Measurements from ENCODE around the gene A2M. TPM values are rescaled to one million over a fixed set of nuclear protein-coding genes. Genes with fewer than 3 reads are reported as not detected.

A2M gene
- total and polyA plus RNA-seq, 2 experiments from 2014 or later: 0.92 TPM; not detected in 1

DNA sequence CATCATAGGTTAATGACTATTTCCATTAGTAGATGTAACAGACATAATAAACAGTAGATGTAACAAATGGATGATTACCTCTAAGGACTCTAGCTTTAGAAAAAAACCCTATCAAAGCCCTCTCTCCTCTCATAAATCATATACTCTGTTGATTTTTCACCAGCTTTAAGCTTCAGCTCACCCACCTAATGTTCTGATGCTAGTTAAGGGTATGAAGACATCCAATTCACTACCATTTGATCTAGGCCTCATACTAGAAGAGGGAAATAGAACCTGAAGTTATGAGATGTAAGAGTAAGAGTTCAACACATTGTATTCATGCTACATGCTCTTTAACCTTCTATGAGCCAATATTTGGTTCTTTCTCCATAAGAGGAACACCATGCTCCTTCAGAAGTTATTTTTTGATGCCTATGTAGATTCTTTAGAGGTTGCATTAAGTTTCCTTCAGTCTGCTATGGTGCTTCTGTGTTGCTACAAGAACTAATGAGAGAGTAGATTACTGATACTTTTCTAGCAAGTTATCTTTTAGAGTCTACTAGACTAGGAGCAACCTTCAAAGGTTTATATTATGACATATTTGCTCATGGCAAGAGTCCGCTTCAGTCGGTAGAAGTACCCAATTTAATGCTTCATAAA is 16.0 kb downstream of the A2M start:
- DNase-seq (ENCODE audit: low spot score) (no peak), ATAC-seq (no peak)
- Mint-ChIP-seq H3K27ac (no peak overlapping the region), H3K36me3 (ENCODE audit: low read depth) (no peaks in the 10 kb centered on the region), H3K4me3 (no peak overlapping the region), H3K9me3 (no peaks in the 10 kb centered on the region; the same call in 2 of the 3 replicates), H3K27me3 (ENCODE audit: insufficient read depth, low read depth, poor library complexity) (no peaks in the 10 kb centered on the region), H3K4me1 (peaks cover 2% of the 10 kb centered on the region; the same call in 1 of the 3 replicates)
- no peaks in the 10 kb centered on the region; the same call in 1 of the 2 replicates for H3K9me2 ChIP-seq (ENCODE audit: insufficient read depth)
- H3K79me2 ChIP-seq (replicated peaks; ENCODE audit: insufficient read depth): no peaks in the 10 kb centered on the region
- H4K20me1 ChIP-seq (replicated peaks; ENCODE audit: insufficient read depth): no peaks in the 10 kb centered on the region
- no peaks in the 10 kb centered on the region for H3K4me1 ChIP-seq (ENCODE audit: insufficient read depth)
- no peak overlapping the region for H3K4me2 ChIP-seq
- H2AFZ ChIP-seq: no peak overlapping the region
- no peaks in the 10 kb centered on the region for H3K27me3 ChIP-seq (ENCODE audit: insufficient read depth)
- no peak overlapping the region for H3K27ac ChIP-seq (ENCODE audit: low read depth)
- H3F3A ChIP-seq (replicated peaks; ENCODE audit: low read depth): no peaks in the 10 kb centered on the region
- no peaks in the 10 kb centered on the region for H3K36me3 ChIP-seq (ENCODE audit: insufficient read depth)
- no peak for TF ChIP-seq REST (IDR thresholded peaks at IDR 0.05; ENCODE audit: unreplicated experiment)
- TF ChIP-seq CTCF (conservative IDR thresholded peaks at IDR 0.05; ENCODE audit: low read depth in 2 of 2): no peak
- no peak for TF ChIP-seq EZH2 (IDR thresholded peaks at IDR 0.05; ENCODE audit: low read depth, unreplicated experiment)
- TF ChIP-seq, protein P1, sequence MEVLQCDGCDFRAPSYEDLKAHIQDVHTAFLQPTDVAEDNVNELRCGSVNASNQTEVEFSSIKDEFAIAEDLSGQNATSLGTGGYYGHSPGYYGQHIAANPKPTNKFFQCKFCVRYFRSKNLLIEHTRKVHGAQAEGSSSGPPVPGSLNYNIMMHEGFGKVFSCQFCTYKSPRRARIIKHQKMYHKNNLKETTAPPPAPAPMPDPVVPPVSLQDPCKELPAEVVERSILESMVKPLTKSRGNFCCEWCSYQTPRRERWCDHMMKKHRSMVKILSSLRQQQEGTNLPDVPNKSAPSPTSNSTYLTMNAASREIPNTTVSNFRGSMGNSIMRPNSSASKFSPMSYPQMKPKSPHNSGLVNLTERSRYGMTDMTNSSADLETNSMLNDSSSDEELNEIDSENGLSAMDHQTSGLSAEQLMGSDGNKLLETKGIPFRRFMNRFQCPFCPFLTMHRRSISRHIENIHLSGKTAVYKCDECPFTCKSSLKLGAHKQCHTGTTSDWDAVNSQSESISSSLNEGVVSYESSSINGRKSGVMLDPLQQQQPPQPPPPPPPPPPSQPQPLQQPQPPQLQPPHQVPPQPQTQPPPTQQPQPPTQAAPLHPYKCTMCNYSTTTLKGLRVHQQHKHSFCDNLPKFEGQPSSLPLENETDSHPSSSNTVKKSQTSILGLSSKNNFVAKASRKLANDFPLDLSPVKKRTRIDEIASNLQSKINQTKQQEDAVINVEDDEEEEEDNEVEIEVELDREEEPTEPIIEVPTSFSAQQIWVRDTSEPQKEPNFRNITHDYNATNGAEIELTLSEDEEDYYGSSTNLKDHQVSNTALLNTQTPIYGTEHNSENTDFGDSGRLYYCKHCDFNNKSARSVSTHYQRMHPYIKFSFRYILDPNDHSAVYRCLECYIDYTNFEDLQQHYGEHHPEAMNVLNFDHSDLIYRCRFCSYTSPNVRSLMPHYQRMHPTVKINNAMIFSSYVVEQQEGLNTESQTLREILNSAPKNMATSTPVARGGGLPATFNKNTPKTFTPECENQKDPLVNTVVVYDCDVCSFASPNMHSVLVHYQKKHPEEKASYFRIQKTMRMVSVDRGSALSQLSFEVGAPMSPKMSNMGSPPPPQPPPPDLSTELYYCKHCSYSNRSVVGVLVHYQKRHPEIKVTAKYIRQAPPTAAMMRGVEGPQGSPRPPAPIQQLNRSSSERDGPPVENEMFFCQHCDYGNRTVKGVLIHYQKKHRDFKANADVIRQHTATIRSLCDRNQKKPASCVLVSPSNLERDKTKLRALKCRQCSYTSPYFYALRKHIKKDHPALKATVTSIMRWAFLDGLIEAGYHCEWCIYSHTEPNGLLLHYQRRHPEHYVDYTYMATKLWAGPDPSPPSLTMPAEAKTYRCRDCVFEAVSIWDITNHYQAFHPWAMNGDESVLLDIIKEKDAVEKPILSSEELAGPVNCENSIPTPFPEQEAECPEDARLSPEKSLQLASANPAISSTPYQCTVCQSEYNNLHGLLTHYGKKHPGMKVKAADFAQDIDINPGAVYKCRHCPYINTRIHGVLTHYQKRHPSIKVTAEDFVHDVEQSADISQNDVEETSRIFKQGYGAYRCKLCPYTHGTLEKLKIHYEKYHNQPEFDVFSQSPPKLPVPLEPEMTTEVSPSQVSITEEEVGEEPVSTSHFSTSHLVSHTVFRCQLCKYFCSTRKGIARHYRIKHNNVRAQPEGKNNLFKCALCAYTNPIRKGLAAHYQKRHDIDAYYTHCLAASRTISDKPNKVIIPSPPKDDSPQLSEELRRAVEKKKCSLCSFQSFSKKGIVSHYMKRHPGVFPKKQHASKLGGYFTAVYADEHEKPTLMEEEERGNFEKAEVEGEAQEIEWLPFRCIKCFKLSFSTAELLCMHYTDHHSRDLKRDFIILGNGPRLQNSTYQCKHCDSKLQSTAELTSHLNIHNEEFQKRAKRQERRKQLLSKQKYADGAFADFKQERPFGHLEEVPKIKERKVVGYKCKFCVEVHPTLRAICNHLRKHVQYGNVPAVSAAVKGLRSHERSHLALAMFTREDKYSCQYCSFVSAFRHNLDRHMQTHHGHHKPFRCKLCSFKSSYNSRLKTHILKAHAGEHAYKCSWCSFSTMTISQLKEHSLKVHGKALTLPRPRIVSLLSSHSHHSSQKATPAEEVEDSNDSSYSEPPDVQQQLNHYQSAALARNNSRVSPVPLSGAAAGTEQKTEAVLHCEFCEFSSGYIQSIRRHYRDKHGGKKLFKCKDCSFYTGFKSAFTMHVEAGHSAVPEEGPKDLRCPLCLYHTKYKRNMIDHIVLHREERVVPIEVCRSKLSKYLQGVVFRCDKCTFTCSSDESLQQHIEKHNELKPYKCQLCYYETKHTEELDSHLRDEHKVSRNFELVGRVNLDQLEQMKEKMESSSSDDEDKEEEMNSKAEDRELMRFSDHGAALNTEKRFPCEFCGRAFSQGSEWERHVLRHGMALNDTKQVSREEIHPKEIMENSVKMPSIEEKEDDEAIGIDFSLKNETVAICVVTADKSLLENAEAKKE (CRISPR knock-in tag; IDR thresholded peaks at IDR 0.05): no peak
- no peak for TF ChIP-seq POLR2AphosphoS5 (IDR thresholded peaks at IDR 0.05; ENCODE audit: low read depth)
- TF ChIP-seq CREB1 (CRISPR knock-in tag; IDR thresholded peaks at IDR 0.05; ENCODE audit: low read depth): no peak
- no peak for TF ChIP-seq ZNF114 (CRISPR knock-in tag; IDR thresholded peaks at IDR 0.05)
- TF ChIP-seq JUNB (IDR thresholded peaks at IDR 0.05; ENCODE audit: unreplicated experiment): no peak
- no peak for TF ChIP-seq ETS1 (IDR thresholded peaks at IDR 0.05)
- no peak for TF ChIP-seq NANOG (IDR thresholded peaks at IDR 0.05; ENCODE audit: borderline replicate concordance)
- TF ChIP-seq ZNF331 (CRISPR knock-in tag; IDR thresholded peaks at IDR 0.05; ENCODE audit: low read depth): no peak
- TF ChIP-seq STAT1 (IDR thresholded peaks at IDR 0.05; ENCODE audit: unreplicated experiment): no peak
- H3K4me3 ChIP-seq: no peak overlapping the region

Measured in GM23338 (cell line).